ENCODE data around the gene RGS16. TPM values are rescaled to one million over a fixed set of nuclear protein-coding genes. Genes with fewer than 3 reads are reported as not detected.
A peak's percentile ranks its signal among the peaks of the same experiment; 100 is the strongest.
"Not testable (repeated sequence)": the region's sequence is repeated elsewhere in the genome, so short reads cannot be mapped to it uniquely, and the experiment has no call there.

The RGS16 gene
- total RNA-seq, 4 donors from 2014 or later, result 0.40 TPM; not detected in 3

DNA sequence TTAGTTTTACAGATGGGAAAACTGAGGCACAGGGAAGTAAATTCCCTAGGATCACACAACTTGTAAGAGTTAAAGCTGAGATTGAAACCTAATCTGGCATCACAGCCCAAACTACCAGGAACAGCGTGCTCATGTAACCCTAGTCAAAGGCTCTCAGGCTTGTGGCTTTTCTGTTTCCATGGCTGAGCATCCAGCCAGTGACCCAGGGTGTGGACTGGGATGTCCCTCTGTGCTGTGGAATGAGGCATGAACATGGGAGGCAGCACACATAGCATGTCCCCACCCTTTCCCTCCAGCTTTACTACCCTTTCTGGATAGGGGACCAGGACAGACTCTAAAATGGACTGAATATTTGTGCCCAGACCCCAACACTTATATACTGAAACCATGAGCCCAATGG is 35.1 kb upstream of the RGS16 start:
- TF ChIP-seq POLR2A (IDR thresholded peaks at IDR 0.05), result no peak
- TF ChIP-seq, protein P1, sequence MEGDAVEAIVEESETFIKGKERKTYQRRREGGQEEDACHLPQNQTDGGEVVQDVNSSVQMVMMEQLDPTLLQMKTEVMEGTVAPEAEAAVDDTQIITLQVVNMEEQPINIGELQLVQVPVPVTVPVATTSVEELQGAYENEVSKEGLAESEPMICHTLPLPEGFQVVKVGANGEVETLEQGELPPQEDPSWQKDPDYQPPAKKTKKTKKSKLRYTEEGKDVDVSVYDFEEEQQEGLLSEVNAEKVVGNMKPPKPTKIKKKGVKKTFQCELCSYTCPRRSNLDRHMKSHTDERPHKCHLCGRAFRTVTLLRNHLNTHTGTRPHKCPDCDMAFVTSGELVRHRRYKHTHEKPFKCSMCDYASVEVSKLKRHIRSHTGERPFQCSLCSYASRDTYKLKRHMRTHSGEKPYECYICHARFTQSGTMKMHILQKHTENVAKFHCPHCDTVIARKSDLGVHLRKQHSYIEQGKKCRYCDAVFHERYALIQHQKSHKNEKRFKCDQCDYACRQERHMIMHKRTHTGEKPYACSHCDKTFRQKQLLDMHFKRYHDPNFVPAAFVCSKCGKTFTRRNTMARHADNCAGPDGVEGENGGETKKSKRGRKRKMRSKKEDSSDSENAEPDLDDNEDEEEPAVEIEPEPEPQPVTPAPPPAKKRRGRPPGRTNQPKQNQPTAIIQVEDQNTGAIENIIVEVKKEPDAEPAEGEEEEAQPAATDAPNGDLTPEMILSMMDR (IDR thresholded peaks at IDR 0.05), result no peak
- Histone ChIP-seq H3K4me1 (no peaks in the 10 kb centered on the region), H3K27ac (no peak overlapping the region), H3K27me3 (no peaks in the 10 kb centered on the region), H3K4me3 (no peak overlapping the region), H3K9me3 (no peaks in the 10 kb centered on the region), H3K36me3 (no peaks in the 10 kb centered on the region)
- no peak for DNase-seq

DNA sequence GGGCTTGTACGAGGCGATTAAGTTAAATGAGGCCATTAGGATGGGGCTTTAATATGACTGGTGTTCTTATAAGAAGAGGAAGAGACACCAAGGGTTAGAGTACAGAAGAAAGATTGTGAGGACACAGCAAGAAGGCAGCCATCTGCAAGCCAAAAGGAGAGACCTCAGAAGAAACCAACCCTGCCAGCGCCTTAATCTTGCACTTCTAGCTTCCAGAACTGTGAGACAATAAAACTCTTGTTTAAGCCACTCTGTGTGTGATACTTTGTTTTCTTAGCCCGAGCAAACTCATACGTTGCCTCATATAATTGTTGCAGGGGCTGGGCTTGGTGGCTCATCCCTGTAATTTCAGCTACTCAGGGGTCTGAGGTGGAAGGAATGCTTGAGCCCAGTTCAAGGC is 33.6 kb upstream of the RGS16 start:
- Histone ChIP-seq H3K9me3 (no peaks in the 10 kb centered on the region), H3K36me3 (no peaks in the 10 kb centered on the region), H3K27ac (no peak overlapping the region), H3K4me1 (peaks cover 0 to 4% (median 0%) of the 10 kb centered on the region in 4 donors), H3K4me3 (no peak overlapping the region), H3K27me3 (no peaks in the 10 kb centered on the region)
- DNase-seq, result no peak
- TF ChIP-seq, protein P1 (IDR thresholded peaks at IDR 0.05), result no peak
- TF ChIP-seq POLR2A (IDR thresholded peaks at IDR 0.05), result no peak

DNA sequence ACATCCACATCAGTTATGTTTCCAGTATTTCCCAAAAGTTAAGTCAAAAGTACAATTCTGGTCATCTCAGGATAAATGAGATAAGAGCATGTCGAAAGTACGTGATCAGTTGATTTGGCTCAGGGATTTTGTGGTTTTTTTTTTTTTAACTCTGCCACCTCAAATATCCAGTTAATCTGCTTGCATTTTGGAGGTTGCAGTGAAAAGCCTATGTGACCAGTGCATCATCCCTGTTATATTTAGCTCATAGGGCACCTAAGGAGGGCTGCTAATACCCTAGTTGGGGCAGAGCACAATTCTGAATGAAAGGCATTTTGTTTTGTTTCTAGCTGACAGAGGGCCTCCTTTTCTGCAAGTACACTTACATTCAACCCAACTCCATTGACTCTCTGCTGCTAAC is 31.7 kb upstream of the RGS16 start:
- H3K27ac ChIP-seq, result no peak overlapping the region
- TF ChIP-seq, protein P1 (IDR thresholded peaks at IDR 0.05), result no peak
- TF ChIP-seq POLR2A (IDR thresholded peaks at IDR 0.05), result no peak
- no peaks in the 10 kb centered on the region for H3K9me3 ChIP-seq
- no peaks in the 10 kb centered on the region for H3K36me3 ChIP-seq
- no peaks in the 10 kb centered on the region for H3K27me3 ChIP-seq
- H3K4me1 ChIP-seq, result peaks cover 0 to 5% (median 0%) of the 10 kb centered on the region in 4 donors
- DNase-seq, result no peak
- no peak overlapping the region for H3K4me3 ChIP-seq

DNA sequence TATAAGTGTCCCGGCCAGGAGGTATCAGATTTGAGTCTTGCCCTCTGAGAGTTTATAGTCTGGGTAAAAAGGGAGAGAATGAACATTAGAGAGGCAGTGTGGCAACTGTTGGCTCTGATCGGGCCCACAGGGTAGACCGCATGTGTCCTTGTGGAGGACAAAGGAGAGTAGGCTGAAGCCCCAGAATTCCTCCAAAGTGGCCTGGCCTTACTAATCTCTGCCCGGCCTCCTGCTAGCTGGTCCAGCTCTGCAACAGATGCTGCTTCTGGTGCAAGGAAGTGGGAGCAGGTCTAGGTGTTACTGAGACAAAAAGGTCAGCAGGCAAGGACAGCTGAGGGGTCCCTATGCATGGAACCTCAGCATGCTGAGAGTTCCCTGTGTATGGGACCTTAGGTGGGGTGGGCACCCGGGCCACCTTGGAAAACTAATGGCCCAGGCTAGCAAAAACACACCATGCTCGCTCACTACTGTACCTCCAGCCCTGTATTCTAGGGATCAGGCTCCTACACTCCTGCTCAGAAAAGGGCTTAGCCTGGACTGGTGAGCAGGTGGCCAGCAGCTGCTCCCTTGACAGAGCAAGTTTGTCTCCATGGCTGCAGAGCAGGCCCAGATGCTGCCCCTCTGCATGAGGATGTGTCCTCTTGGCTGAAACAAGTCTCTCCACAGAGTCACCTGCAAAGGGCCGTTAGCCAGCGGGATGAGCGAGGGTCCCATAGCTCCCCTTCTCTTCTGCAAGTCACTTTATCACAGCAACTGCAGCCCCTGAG is 30.3 kb upstream of the RGS16 start:
- Histone ChIP-seq H3K4me3 (no peak overlapping the region), H3K4me1 (peaks cover 0 to 5% (median 0%) of the 10 kb centered on the region in 4 donors), H3K27me3 (no peaks in the 10 kb centered on the region), H3K27ac (no peak overlapping the region), H3K36me3 (no peaks in the 10 kb centered on the region), H3K9me3 (no peaks in the 10 kb centered on the region)
- DNase-seq, result no peak
- TF ChIP-seq, protein P1 (IDR thresholded peaks at IDR 0.05), result no peak
- no peak for TF ChIP-seq POLR2A (IDR thresholded peaks at IDR 0.05)

DNA sequence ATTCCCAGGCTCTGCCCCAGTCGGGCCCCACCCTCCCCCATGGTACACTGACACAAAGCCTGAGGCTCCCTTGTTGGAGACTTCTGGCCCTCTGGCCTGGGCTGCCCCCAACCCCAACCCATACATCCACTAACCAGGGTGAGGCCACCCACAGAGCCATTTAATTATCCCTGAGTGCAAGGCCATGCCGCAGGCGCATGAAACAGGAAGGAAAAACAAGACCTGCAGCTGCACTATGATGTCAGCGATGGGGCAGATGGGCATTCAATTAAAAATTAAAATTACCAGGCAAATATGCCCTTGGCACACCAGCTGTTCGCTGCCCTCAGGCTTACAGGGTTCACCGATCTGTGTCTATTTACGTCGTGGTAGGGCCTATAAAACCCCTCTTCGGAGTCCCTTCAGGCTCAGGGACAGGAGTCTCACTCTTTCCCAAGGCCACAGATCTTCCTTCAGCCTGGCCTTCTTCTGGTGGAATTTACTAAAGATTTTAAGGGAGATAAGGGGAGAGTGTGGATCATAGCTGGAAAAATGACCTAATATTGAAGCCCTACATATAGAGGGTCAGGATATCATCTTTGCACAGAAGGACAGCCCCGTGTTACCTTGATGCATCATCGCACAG is 29.6 kb upstream of the RGS16 start:
- Histone ChIP-seq H3K4me1 (peaks cover 0 to 5% (median 0%) of the 10 kb centered on the region in 4 donors), H3K27ac (no peak overlapping the region), H3K4me3 (no peak overlapping the region), H3K9me3 (no peaks in the 10 kb centered on the region), H3K27me3 (no peaks in the 10 kb centered on the region), H3K36me3 (no peaks in the 10 kb centered on the region)
- DNase-seq, result peak in 1 of 3 donors; percentile 50
- no peak for TF ChIP-seq POLR2A (IDR thresholded peaks at IDR 0.05)

DNA sequence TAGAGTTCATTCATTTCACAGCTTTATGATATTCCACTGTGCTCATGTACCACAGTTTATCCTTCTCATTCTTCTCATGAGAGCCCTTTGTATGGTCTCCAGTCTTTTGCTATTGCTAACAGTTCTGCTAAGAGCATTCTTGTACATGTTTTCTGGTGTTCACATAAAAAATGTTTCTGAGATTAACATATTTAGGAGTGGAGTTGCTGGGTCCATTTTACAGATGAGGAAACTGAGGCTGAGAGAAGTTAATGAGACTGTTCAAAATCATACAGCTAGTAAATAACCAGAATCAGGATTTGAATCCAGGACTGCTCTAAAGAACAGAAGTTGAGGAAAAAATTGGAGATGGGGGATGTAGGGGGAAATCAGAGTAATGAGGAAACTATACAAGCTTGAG is 28.8 kb upstream of the RGS16 start:
- no peaks in the 10 kb centered on the region for H3K27me3 ChIP-seq
- no peak overlapping the region for H3K4me3 ChIP-seq
- H3K36me3 ChIP-seq, result no peaks in the 10 kb centered on the region
- H3K27ac ChIP-seq, result no peak overlapping the region
- no peak for DNase-seq
- no peak for TF ChIP-seq POLR2A (IDR thresholded peaks at IDR 0.05)
- TF ChIP-seq, protein P1 (IDR thresholded peaks at IDR 0.05), result no peak
- H3K9me3 ChIP-seq, result no peaks in the 10 kb centered on the region
- peaks cover 0 to 5% (median 0%) of the 10 kb centered on the region in 4 donors for H3K4me1 ChIP-seq

DNA sequence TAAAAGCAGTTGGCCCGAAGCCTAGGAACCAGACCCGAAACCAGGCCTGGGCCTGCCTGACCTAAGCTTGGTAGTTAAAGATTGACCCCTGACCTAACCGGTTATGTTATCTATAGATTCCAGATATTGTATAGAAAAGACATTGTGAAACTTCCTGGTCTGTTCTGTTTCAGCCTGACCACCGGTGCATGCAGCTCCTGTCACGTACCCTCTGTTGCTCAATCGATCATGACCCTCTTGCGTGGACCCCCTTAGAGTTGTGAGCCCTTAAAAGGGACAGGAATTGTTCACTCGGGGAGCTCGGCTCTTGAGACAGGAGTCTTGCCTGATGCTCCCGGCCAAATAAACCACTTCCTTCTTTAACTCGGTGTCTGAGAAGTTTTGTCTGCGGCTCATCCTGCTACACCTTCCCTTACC is 28.3 kb upstream of the RGS16 start:
- not testable (repeated sequence) for DNase-seq, H3K4me3 ChIP-seq, H3K4me1 ChIP-seq, H3K27ac ChIP-seq, H3K9me3 ChIP-seq, H3K27me3 ChIP-seq, H3K36me3 ChIP-seq

Data from Peyer's patch (tissue), 4 donors.